GM21786 (cell line): ENCODE measurements around the gene SRGAP1.
"Not testable (repeated sequence)": the region's sequence is repeated elsewhere in the genome, so short reads cannot be mapped to it uniquely, and the experiment has no call there.

Source experiments
- ATAC-seq: cut with Tn5 transposase; IDR thresholded peaks from one replicate; pipeline ENCODE4 v1.9.1; 2021; ENCODE audit not compliant: unreplicated experiment

SRGAP1 gene

GRCh38 chr12:64145226-64145625 lies 300.7 kb downstream of the SRGAP1 start:
- ATAC-seq: no peak

GRCh38 chr12:64147011-64147631 lies 302.6 kb downstream of the SRGAP1 start:
- ATAC-seq: no peak

GRCh38 chr12:64147875-64148274 lies 303.4 kb downstream of the SRGAP1 start:
- no peak for ATAC-seq

- no peak for ATAC-seq
These were observed 310.2 kb downstream of the SRGAP1 start for GRCh38 chr12:64154677-64155076.

GRCh38 chr12:64157110-64157509 lies 312.6 kb downstream of the SRGAP1 start:
- no peak for ATAC-seq

- ATAC-seq: no peak
These were observed 315.7 kb downstream of the SRGAP1 start for GRCh38 chr12:64160021-64160710.

- no peak for ATAC-seq
These were observed 316.2 kb downstream of the SRGAP1 start for GRCh38 chr12:64160711-64161060.

- not testable (repeated sequence) for ATAC-seq
These were observed 322.1 kb downstream of the SRGAP1 start for GRCh38 chr12:64166606-64167005.

- not testable (repeated sequence) for ATAC-seq
These were observed 322.5 kb downstream of the SRGAP1 start for GRCh38 chr12:64167041-64167440.

- no peak for ATAC-seq
These were observed 325.5 kb downstream of the SRGAP1 start for GRCh38 chr12:64170024-64170423.

- no peak for ATAC-seq
These were observed 326.2 kb downstream of the SRGAP1 start for GRCh38 chr12:64170730-64171129.

- no peak for ATAC-seq
These were observed 327.2 kb downstream of the SRGAP1 start for GRCh38 chr12:64171715-64172114.

GRCh38 chr12:64172143-64172970 lies 327.9 kb downstream of the SRGAP1 start:
- no peak for ATAC-seq

GRCh38 chr12:64173456-64173855 lies 329.0 kb downstream of the SRGAP1 start:
- no peak for ATAC-seq

GRCh38 chr12:64175254-64175945 lies 330.9 kb downstream of the SRGAP1 start:
- ATAC-seq: no peak

GRCh38 chr12:64177001-64177400 lies 332.5 kb downstream of the SRGAP1 start:
- ATAC-seq: no peak

GRCh38 chr12:64178122-64178521 lies 333.6 kb downstream of the SRGAP1 start:
- ATAC-seq: no peak

GRCh38 chr12:64180951-64181350 lies 336.5 kb downstream of the SRGAP1 start:
- no peak for ATAC-seq

GRCh38 chr12:64181430-64182291 lies 337.2 kb downstream of the SRGAP1 start:
- no peak for ATAC-seq

GRCh38 chr12:64184216-64184615 lies 339.7 kb downstream of the SRGAP1 start:
- ATAC-seq: no peak
